Cardiac fibroblast (primary cell): Measurements from ENCODE around the gene TMEM74B.
A peak's percentile ranks its signal among the peaks of the same experiment; 100 is the strongest.

Source experiments
- DNase-seq, 2 donors: peaks; one replicate each; pipeline versions ENCODE4 v3.0.0 to v3.0.0-alpha.2; 2010; ENCODE audit warnings: low read depth in 2 of 2
- H3K4me3 ChIP-seq, 2 donors: replicated peaks in 1 of 2; 1 replicate in 1 of 2; 2 replicates in 1 of 2; pipeline ENCODE4 v1.5.1; 2011; ENCODE audit warnings: low read depth in 2 of 2, low read length in 2 of 2, mild to moderate bottlenecking in 2 of 2, moderate library complexity in 1 of 2
- TF ChIP-seq, protein P1 (sequence below): IDR thresholded peaks from one replicate; pipeline ENCODE4 v1.5.1; 2011; ENCODE audit warnings: low read depth, mild to moderate bottlenecking, low read length, inconsistent platforms

The TMEM74B gene

GRCh38 chr20:1180949-1181348, 3.8 kb downstream of the TMEM74B start:
- no peak overlapping the region for H3K4me3 ChIP-seq
- TF ChIP-seq, protein P1, sequence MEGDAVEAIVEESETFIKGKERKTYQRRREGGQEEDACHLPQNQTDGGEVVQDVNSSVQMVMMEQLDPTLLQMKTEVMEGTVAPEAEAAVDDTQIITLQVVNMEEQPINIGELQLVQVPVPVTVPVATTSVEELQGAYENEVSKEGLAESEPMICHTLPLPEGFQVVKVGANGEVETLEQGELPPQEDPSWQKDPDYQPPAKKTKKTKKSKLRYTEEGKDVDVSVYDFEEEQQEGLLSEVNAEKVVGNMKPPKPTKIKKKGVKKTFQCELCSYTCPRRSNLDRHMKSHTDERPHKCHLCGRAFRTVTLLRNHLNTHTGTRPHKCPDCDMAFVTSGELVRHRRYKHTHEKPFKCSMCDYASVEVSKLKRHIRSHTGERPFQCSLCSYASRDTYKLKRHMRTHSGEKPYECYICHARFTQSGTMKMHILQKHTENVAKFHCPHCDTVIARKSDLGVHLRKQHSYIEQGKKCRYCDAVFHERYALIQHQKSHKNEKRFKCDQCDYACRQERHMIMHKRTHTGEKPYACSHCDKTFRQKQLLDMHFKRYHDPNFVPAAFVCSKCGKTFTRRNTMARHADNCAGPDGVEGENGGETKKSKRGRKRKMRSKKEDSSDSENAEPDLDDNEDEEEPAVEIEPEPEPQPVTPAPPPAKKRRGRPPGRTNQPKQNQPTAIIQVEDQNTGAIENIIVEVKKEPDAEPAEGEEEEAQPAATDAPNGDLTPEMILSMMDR, result no peak
- no peak for DNase-seq

DNA sequence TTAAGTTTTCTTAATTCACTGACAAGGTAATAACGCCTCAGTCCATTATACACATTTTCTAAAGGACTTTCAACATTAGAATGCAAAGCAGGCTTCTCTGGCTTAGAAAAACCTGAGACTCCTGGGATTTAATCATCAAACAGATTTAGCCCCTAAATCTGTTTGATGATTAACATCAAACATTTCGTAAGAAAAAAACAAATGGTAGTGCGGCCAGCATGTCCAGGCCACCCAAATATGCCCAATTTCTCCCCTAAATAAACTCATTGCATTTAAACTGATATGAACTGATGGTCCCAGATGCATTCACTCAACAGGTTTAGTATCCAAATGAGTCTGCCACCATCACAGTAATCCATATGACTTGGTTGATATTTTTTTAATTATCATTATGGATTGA, 6.2 kb downstream of the TMEM74B start:
- DNase-seq, result no peak

DNA sequence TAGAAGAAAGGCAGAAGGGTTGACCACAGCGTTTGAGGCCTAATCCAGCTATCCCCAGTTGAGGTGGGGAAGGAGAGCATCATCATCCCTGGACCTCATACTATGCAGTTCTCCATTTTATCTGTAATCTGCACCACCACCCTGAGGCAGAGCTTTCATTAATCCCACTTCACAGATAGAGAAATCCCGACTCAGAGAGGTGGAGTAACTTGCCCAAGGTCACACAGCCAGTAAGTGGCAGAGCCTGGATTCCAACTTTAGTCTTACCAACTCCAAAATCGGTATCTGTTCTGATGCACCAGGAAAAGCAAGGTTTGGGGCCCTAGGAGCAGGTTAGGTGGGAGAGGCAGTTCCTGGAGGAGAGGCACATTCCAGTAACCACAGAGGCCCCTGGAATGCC, 6.7 kb downstream of the TMEM74B start:
- H3K4me3 ChIP-seq, result no peak overlapping the region
- no peak for DNase-seq
- TF ChIP-seq, protein P1, result no peak

More for the DNA sequence above, 6.2 kb downstream of the TMEM74B start:
- TF ChIP-seq, protein P1, result no peak
- H3K4me3 ChIP-seq, result no peak overlapping the region

- TF ChIP-seq, protein P1, result peak; percentile 12
- H3K4me3 ChIP-seq, result no peak overlapping the region
- peak; percentile 19 to 24 for DNase-seq
Measured at GRCh38 chr20:1177680-1178079, 7.1 kb downstream of the TMEM74B start.

DNA sequence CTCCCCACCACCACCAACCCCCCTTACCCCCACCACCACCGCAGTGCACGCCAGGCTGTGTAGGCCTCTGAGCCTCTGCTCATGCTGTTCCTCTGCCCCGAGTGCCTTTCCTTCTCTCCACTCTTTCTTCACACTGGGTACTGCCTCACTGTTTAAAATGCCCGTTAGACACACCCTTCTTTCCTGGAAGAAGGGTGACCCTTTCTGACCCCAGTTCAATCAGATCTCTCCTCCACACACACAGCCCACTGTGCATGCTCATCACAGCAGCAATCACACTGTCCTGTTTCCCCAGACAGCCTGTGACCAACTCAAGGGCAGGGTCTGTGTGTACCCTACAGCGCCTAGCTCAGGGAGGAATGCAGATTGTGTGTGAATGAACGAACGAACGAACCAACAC, 10.0 kb downstream of the TMEM74B start:
- TF ChIP-seq, protein P1, result no peak
- DNase-seq, result no peak
- H3K4me3 ChIP-seq, result no peak overlapping the region

GRCh38 chr20:1173698-1174097, 11.1 kb downstream of the TMEM74B start:
- TF ChIP-seq, protein P1, result no peak
- DNase-seq, result no peak
- H3K4me3 ChIP-seq, result no peak overlapping the region

DNA sequence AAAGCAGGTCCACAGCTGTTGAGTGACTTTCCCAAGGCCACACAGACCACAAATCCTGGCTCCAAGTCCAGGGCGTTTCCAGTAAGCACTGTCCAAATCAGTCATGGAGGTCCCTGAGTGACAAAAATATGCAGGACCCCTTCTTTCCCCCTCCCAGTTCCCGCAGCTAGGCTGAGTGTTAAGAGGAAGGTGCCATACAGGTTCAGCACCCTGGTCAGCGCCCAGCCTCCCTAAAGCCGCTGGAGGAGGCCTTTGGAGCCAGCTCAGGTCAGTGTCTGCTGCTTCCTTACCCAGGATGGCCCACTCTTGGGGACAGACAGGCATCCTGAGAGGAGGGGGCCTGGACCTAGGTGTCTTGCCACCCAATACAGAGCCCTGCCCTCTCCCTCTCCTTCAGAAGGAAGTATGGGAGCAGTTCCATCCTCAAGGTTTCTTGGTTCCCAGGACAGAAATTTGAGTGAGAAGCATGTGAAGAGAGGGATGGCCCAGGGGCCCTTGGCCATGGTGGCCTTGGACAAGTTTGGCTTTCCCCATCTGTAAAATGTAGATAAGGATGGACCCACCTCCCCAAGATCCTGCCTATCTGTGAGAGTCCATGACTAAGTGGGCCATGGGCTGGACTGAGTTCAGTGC, 13.2 kb downstream of the TMEM74B start:
- TF ChIP-seq, protein P1, result no peak
- DNase-seq, result peak; percentile 34 to 48
- H3K4me3 ChIP-seq, result no peak overlapping the region
